Erythroblast (primary cell): Measurements from ENCODE around the gene DYNLT3.

ENCODE experiments used
- GATA1 ChIP-seq: IDR thresholded peaks from 2 replicates; pipeline ENCODE4 v1.6.1; 2011; ENCODE audit warnings: low read depth, mild to moderate bottlenecking, control low read depth, low read length, moderate library complexity
- POLR2A ChIP-seq: IDR thresholded peaks from 2 replicates; pipeline ENCODE4 v1.6.1; 2011; ENCODE audit warnings: mild to moderate bottlenecking, low read length

DNA sequence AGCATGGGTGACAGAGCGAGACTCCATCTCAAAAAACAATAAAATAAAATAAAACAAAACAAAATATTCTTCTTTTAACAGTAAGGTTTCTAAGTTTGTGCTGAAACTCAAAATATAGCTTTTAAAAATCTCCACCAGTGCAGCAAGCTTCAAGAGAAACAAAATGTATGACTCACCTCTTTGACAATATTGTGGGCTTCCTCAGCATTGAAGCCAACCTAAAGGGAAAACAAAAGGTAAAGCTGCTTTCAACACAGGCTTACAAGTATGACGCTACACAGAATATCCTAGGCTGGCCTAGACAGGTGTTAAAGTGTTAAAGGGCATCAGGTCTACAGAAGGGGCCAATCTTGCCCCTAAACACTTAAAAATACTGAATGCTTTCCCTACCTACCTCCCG, 1.2 kb downstream of the DYNLT3 start:
- no peak for TF ChIP-seq POLR2A
- TF ChIP-seq GATA1: no peak
